Activated naive CD8-positive, alpha-beta T cell treated with anti-CD3 and anti-CD28 coated beads for 36 hours (primary cell): ENCODE measurements around the gene PCGF3. TPM values are rescaled to one million over a fixed set of nuclear protein-coding genes. Genes with fewer than 3 reads are reported as not detected.
"Not testable (repeated sequence)": the region's sequence is repeated elsewhere in the genome, so short reads cannot be mapped to it uniquely, and the experiment has no call there.

Experiments
- DNase-seq: peaks from one replicate; pipeline ENCODE4 v3.0.0; 2021
- H3K27ac Mint-ChIP-seq: one replicate; pipeline ENCODE4 v1.8.0; 2022; ENCODE audit warnings: mild to moderate bottlenecking, moderate library complexity, mixed read lengths
- H3K27me3 Mint-ChIP-seq: one replicate; pipeline ENCODE4 v1.8.0; 2022; ENCODE audit warnings: mild to moderate bottlenecking, mixed read lengths
- H3K36me3 Mint-ChIP-seq: one replicate; pipeline ENCODE4 v1.8.0; 2021; ENCODE audit warnings: mild to moderate bottlenecking, mixed read lengths
- H3K4me1 Mint-ChIP-seq: one replicate; pipeline ENCODE4 v1.8.0; 2021; ENCODE audit warnings: mixed read lengths
- H3K4me3 Mint-ChIP-seq: one replicate; pipeline ENCODE4 v1.8.0; 2022; ENCODE audit warnings: mild to moderate bottlenecking, moderate library complexity, mixed read lengths
- H3K9me3 Mint-ChIP-seq: one replicate; pipeline ENCODE4 v1.8.0; 2022; ENCODE audit warnings: mixed read lengths
- total RNA-seq, 2 experiments: library from RNA; stranded (reverse); gene quantifications; one replicate each; pipeline ENCODE4 v1.2.3, GENCODE V29; 2021

Gene PCGF3
- total RNA-seq, 2 experiments from 2014 or later, result 19.7 to 21.2 TPM

GRCh38 chr4:773214-773613 lies 67.6 kb downstream of the PCGF3 start:
- no peak for DNase-seq
- H3K27me3 Mint-ChIP-seq, result no peaks in the 10 kb centered on the region
- H3K9me3 Mint-ChIP-seq, result no peaks in the 10 kb centered on the region
- peaks cover 48% of the 10 kb centered on the region for H3K36me3 Mint-ChIP-seq
- peaks cover 34% of the 10 kb centered on the region for H3K4me1 Mint-ChIP-seq
- H3K27ac Mint-ChIP-seq, result no peak overlapping the region
- no peak overlapping the region for H3K4me3 Mint-ChIP-seq

GRCh38 chr4:774419-775092 lies 68.9 kb downstream of the PCGF3 start:
- Mint-ChIP-seq H3K27ac (peak overlapping the region; percentile 7), H3K4me1 (peaks cover 43% of the 10 kb centered on the region), H3K4me3 (peak overlapping the region; percentile 52), H3K36me3 (peaks cover 58% of the 10 kb centered on the region)
- not testable (repeated sequence) for H3K27me3 Mint-ChIP-seq, H3K9me3 Mint-ChIP-seq, DNase-seq

DNA sequence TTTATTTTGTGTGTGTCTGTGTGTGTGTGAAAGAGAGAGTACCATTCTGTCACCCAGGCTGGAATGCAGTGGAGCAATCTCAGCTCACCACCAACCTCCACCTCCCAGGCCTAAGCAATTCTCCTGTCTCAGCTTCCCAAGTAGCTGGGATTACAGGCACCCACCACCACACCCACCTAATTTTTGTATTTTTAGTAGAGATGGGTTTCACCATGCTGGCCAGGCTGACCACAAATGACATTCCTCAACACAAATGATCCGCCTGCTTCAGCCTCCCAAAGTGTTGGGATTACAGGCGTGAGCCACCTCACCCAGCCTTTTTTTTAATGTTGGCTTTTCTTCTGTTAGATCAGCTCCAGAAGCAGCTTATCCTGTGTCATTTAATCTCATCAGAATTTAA lies 69.9 kb downstream of the PCGF3 start:
- not testable (repeated sequence) for H3K4me3 Mint-ChIP-seq
- peak overlapping the region; percentile 85 for H3K27ac Mint-ChIP-seq

DNA sequence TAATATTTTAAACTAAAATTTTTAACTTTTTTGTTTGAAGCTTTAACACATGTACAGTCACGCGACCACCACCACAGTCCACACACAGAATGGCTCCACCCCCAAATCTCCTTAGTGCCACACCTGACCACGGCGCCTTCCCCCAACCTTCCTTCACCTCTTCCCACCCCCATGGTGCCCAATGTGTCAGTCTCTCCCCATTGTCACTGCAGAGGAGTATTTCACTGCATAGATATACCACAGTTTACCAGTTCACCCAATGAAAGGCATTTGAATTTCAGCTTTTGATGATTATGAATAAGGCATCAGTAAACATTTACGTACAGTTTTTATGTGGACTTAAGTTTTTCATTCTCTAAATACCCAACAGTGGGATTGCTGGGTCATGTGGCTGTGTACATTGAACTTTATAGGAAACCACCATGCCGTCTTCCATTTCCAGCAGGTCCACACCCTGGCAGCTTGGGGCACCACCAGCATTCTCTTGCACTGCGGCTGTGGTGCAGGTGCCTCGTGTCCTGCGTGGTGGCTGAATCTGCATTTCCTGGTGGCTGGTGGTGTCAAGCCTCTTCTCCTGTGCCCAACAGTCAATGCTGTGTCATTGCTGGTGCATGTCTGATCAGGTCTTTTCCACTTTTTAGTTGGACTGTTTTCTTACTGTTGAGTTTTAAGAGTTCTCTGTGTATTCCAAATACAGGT lies 71.3 kb downstream of the PCGF3 start:
- Mint-ChIP-seq H3K4me3 (no peak overlapping the region), H3K27me3 (no peaks in the 10 kb centered on the region), H3K27ac (peak overlapping the region; percentile 6), H3K9me3 (no peaks in the 10 kb centered on the region), H3K4me1 (peaks cover 50% of the 10 kb centered on the region), H3K36me3 (peaks cover 62% of the 10 kb centered on the region)
- DNase-seq, result no peak

More for the DNA sequence above, 69.9 kb downstream of the PCGF3 start:
- not testable (repeated sequence) for H3K27me3 Mint-ChIP-seq, DNase-seq, H3K9me3 Mint-ChIP-seq
- Mint-ChIP-seq H3K4me1 (peaks cover 50% of the 10 kb centered on the region), H3K36me3 (peaks cover 59% of the 10 kb centered on the region)

- Mint-ChIP-seq H3K4me3 (no peak overlapping the region), H3K27me3 (no peaks in the 10 kb centered on the region), H3K9me3 (no peaks in the 10 kb centered on the region), H3K4me1 (peaks cover 57% of the 10 kb centered on the region), H3K36me3 (peaks cover 62% of the 10 kb centered on the region), H3K27ac (peak overlapping the region; percentile 6)
- DNase-seq, result no peak
Observed at GRCh38 chr4:777520-778262, 72.1 kb downstream of the PCGF3 start.

- H3K27me3 Mint-ChIP-seq, result peaks cover 15% of the 10 kb centered on the region
- H3K4me3 Mint-ChIP-seq, result peak overlapping the region; percentile 84
- peak overlapping the region; percentile 62 for H3K27ac Mint-ChIP-seq
- DNase-seq, result no peak
- peaks cover 52% of the 10 kb centered on the region for H3K4me1 Mint-ChIP-seq
- no peaks in the 10 kb centered on the region for H3K9me3 Mint-ChIP-seq
- peaks cover 55% of the 10 kb centered on the region for H3K36me3 Mint-ChIP-seq
Observed at GRCh38 chr4:779555-779954, 73.9 kb downstream of the PCGF3 start.

DNA sequence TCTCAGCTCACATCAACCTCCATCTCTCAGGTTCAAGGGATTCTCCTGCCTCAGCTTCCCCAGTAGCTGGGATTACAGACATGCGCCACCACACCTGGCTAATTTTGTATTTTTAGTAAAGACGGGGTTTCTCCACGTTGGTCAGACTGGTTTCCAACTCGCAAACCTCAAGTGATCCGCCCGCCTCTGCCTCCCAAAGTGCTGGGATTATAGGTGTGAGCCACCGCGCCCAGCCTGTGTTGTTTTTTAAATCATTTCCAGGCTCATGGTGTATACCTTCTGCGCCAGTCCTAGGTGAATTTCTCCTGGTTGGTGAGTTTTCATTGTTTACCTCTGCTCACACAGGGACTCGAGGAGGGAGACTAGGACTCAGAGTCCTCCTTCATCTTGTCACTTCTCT lies 74.6 kb downstream of the PCGF3 start:
- H3K27me3 Mint-ChIP-seq, result peaks cover 22% of the 10 kb centered on the region
- H3K36me3 Mint-ChIP-seq, result peaks cover 48% of the 10 kb centered on the region
- DNase-seq, H3K9me3 Mint-ChIP-seq: not testable (repeated sequence)
- peak overlapping the region; percentile 86 for H3K27ac Mint-ChIP-seq
- peak overlapping the region; percentile 84 for H3K4me3 Mint-ChIP-seq
- peaks cover 50% of the 10 kb centered on the region for H3K4me1 Mint-ChIP-seq

DNA sequence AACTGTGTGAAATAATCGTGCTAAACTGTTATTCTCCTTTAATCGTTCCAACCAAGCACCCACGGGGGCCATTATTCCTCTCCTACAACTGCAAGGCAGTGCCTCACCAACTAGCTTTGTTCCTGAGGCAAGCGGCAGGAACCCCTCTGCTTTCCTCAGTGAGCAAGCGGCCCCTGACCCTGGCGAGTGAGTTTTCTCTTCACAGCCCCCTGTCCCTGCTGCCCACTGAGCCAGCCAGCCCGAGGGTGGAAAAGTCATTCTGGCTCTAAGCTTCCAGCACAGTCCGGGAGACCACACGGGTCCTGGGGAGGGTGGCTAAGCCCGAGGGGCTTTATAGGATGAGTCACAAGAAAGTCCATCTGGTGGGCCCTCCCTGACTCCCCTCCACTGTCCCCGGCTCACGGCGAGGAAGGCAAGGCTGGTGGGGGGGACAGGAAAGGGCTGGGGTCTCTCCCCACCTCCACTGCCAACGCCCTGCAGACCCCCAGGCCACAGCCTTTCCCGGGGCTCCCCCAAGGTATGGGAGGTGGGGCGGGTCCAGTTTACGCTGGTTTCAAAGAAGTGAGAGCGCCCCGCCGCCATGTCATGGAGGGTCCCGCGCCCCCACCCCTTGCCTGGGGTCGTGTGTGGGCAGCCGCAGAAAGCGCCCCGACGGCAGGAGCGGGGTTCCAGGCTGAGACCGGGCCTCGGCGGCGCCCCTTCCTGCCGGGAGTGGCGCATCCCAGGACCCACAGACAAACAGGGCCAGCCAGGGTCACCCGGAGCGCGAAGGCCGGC lies 75.3 kb downstream of the PCGF3 start:
- peaks cover 45% of the 10 kb centered on the region for H3K4me1 Mint-ChIP-seq
- peak overlapping the region; percentile 86 for H3K27ac Mint-ChIP-seq
- H3K27me3 Mint-ChIP-seq, result peaks cover 29% of the 10 kb centered on the region
- no peak for DNase-seq
- H3K9me3 Mint-ChIP-seq, result no peaks in the 10 kb centered on the region
- peaks cover 41% of the 10 kb centered on the region for H3K36me3 Mint-ChIP-seq
- peak overlapping the region; percentile 84 for H3K4me3 Mint-ChIP-seq

GRCh38 chr4:781493-782216 lies 76.0 kb downstream of the PCGF3 start:
- peak; percentile 100 for DNase-seq
- peaks cover 37% of the 10 kb centered on the region for H3K36me3 Mint-ChIP-seq
- H3K27ac Mint-ChIP-seq, result peak overlapping the region; percentile 86
- peaks cover 29% of the 10 kb centered on the region for H3K27me3 Mint-ChIP-seq
- H3K4me3 Mint-ChIP-seq, result peak overlapping the region; percentile 84
- peaks cover 41% of the 10 kb centered on the region for H3K4me1 Mint-ChIP-seq
- no peaks in the 10 kb centered on the region for H3K9me3 Mint-ChIP-seq

- H3K4me3 Mint-ChIP-seq, result peak overlapping the region; percentile 18
- H3K27me3 Mint-ChIP-seq, result peaks cover 37% of the 10 kb centered on the region
- peaks cover 13% of the 10 kb centered on the region for H3K36me3 Mint-ChIP-seq
- peaks cover 26% of the 10 kb centered on the region for H3K4me1 Mint-ChIP-seq
- no peak overlapping the region for H3K27ac Mint-ChIP-seq
- H3K9me3 Mint-ChIP-seq, result no peaks in the 10 kb centered on the region
- no peak for DNase-seq
Observed at GRCh38 chr4:784401-785331, 79.0 kb downstream of the PCGF3 start.

GRCh38 chr4:785332-786073 lies 79.9 kb downstream of the PCGF3 start:
- Mint-ChIP-seq H3K27me3 (peaks cover 39% of the 10 kb centered on the region), H3K4me3 (peak overlapping the region; percentile 18), H3K9me3 (no peaks in the 10 kb centered on the region), H3K4me1 (peaks cover 17% of the 10 kb centered on the region), H3K27ac (no peak overlapping the region), H3K36me3 (peaks cover 4% of the 10 kb centered on the region)
- no peak for DNase-seq

DNA sequence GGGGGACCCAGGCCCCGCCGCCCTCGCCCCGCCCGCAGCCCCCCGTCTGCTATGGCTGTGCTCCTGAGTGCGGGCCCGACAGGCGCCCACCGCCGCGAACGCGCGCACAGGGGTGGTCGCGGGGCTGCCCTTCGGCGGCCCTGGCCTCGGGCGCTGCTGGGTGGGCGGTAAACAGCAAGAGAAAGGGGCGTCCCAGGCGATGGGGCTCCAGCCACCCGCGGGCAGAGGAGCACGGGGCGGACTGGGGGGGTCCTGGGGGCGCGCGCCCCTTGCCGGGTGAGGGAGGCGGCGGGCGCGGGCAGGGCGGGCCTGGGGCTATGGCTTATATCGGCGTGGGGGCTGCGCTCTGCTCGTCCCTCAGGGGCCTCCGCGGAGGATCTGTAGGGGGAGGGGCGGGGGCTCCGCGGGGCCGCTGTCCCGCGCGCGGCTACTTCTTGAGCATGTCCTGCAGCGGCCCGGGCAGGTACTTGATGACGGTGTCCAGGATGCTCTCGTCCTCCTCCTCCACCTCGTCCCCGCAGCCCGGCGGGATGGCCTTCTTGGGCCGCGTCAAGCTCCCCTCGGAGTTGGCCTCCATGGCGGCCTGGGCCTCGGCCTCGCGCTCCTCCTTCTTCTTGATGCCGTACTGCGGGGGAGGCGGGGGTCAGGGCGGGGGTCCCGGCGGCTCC lies 80.6 kb downstream of the PCGF3 start:
- H3K27ac Mint-ChIP-seq, result no peak overlapping the region
- H3K9me3 Mint-ChIP-seq, result no peaks in the 10 kb centered on the region
- no peak for DNase-seq
- H3K4me3 Mint-ChIP-seq, result no peak overlapping the region
- H3K4me1 Mint-ChIP-seq, result peaks cover 17% of the 10 kb centered on the region
- no peaks in the 10 kb centered on the region for H3K36me3 Mint-ChIP-seq
- H3K27me3 Mint-ChIP-seq, result peaks cover 43% of the 10 kb centered on the region
